ENCODE data around the gene XCR1. TPM values are rescaled to one million over a fixed set of nuclear protein-coding genes. Genes with fewer than 3 reads are reported as not detected.

The XCR1 gene
- total and polyA plus RNA-seq, 9 donors: under 0.01 to 1.2 (median 0.05) TPM; not detected in 2

- H3K4me3 ChIP-seq: no peak overlapping the region
- H3K36me3 ChIP-seq: no peaks in the 10 kb centered on the region
- no peaks in the 10 kb centered on the region for H3K9me3 ChIP-seq
- H3K4me1 ChIP-seq (ENCODE audit: insufficient read depth): no peaks in the 10 kb centered on the region
- WGBS, 3 donors: 93 to 96% (median 95%) methylated on average over 37 of the region's 37 CpGs
- no peaks in the 10 kb centered on the region for H3K27me3 ChIP-seq
- no peak overlapping the region for H3K27ac ChIP-seq
- no peak for DNase-seq
- TF ChIP-seq CTCF (IDR thresholded peaks at IDR 0.05): no peak
- no peak for TF ChIP-seq EP300 (IDR thresholded peaks at IDR 0.05)
- no peak for TF ChIP-seq POLR2A (IDR thresholded peaks at IDR 0.05)
- intact Hi-C loops (cut with DNase I): no loop called here
Measured at GRCh38 chr3:46020766-46021510, 6.3 kb downstream of the XCR1 start.

- H3K36me3 ChIP-seq: no peaks in the 10 kb centered on the region
- no peaks in the 10 kb centered on the region for H3K9me3 ChIP-seq
- intact Hi-C loops (cut with DNase I): no loop called here
- no peak overlapping the region for H3K4me3 ChIP-seq
- H3K27me3 ChIP-seq: no peaks in the 10 kb centered on the region
- DNase-seq: no peak
- no peaks in the 10 kb centered on the region for H3K4me1 ChIP-seq (ENCODE audit: insufficient read depth)
- no peak for TF ChIP-seq EP300 (IDR thresholded peaks at IDR 0.05)
- TF ChIP-seq CTCF (IDR thresholded peaks at IDR 0.05): no peak
- no peak for TF ChIP-seq POLR2A (IDR thresholded peaks at IDR 0.05)
- no peak overlapping the region for H3K27ac ChIP-seq
- 83 to 94% (median 92%) methylated on average over 1 of the region's 1 CpG for WGBS, 3 donors
Measured at GRCh38 chr3:46019707-46020106, 7.6 kb downstream of the XCR1 start.

GRCh38 chr3:46017720-46018119 is 9.6 kb downstream of the XCR1 start:
- Histone ChIP-seq H3K36me3 (no peaks in the 10 kb centered on the region), H3K4me1 (ENCODE audit: insufficient read depth) (no peaks in the 10 kb centered on the region), H3K4me3 (no peak overlapping the region), H3K27me3 (no peaks in the 10 kb centered on the region), H3K27ac (no peak overlapping the region), H3K9me3 (no peaks in the 10 kb centered on the region)
- 64 to 93% (median 89%) methylated on average over 2 of the region's 2 CpGs for WGBS, 3 donors
- no peak for DNase-seq
- no peak for TF ChIP-seq EP300 (IDR thresholded peaks at IDR 0.05)
- intact Hi-C loops (cut with DNase I): no loop called here

- intact Hi-C loops (cut with DNase I): no loop called here
- H3K36me3 ChIP-seq: no peaks in the 10 kb centered on the region
Measured at GRCh38 chr3:46013316-46014094, 13.8 kb downstream of the XCR1 start.

More at GRCh38 chr3:46013316-46014094, 13.8 kb downstream of the XCR1 start:
- TF ChIP-seq POLR2A (IDR thresholded peaks at IDR 0.05): no peak
- no peak for TF ChIP-seq CTCF (IDR thresholded peaks at IDR 0.05)
- WGBS, 3 donors: 71 to 79% (median 79%) methylated on average over 7 of the region's 7 CpGs
- no peak for DNase-seq
- no peak overlapping the region for H3K27ac ChIP-seq
- no peak overlapping the region for H3K4me3 ChIP-seq
- H3K9me3 ChIP-seq: no peaks in the 10 kb centered on the region
- H3K4me1 ChIP-seq (ENCODE audit: insufficient read depth): no peaks in the 10 kb centered on the region
- no peaks in the 10 kb centered on the region for H3K27me3 ChIP-seq
